ENCODE measurements around the gene RNF34.

Gene RNF34

GRCh38 chr12:121441555-121441954 is 41.6 kb downstream of the RNF34 start:
- peak; percentile 11 for TF ChIP-seq CTCF (IDR thresholded peaks at IDR 0.05; ENCODE audit: control insufficient read depth, insufficient read depth, low read depth, low read length, missing control alignments)
- H3K4me3 ChIP-seq (ENCODE audit: control insufficient read depth, low read depth, low read length): no peak overlapping the region
- DNase-seq (ENCODE audit: low read depth): no peak

GRCh38 chr12:121442028-121442948 is 42.4 kb downstream of the RNF34 start:
- no peak for DNase-seq (ENCODE audit: low read depth)
- no peak overlapping the region for H3K4me3 ChIP-seq (ENCODE audit: control insufficient read depth, low read depth, low read length)
- TF ChIP-seq CTCF (IDR thresholded peaks at IDR 0.05; ENCODE audit: control insufficient read depth, insufficient read depth, low read depth, low read length, missing control alignments): no peak

- peak; percentile 97 for TF ChIP-seq CTCF (IDR thresholded peaks at IDR 0.05; ENCODE audit: control insufficient read depth, insufficient read depth, low read depth, low read length, missing control alignments)
- no peak overlapping the region for H3K4me3 ChIP-seq (ENCODE audit: control insufficient read depth, low read depth, low read length)
- DNase-seq (ENCODE audit: low read depth): no peak
These were observed 43.4 kb downstream of the RNF34 start for GRCh38 chr12:121443193-121443870.

DNA sequence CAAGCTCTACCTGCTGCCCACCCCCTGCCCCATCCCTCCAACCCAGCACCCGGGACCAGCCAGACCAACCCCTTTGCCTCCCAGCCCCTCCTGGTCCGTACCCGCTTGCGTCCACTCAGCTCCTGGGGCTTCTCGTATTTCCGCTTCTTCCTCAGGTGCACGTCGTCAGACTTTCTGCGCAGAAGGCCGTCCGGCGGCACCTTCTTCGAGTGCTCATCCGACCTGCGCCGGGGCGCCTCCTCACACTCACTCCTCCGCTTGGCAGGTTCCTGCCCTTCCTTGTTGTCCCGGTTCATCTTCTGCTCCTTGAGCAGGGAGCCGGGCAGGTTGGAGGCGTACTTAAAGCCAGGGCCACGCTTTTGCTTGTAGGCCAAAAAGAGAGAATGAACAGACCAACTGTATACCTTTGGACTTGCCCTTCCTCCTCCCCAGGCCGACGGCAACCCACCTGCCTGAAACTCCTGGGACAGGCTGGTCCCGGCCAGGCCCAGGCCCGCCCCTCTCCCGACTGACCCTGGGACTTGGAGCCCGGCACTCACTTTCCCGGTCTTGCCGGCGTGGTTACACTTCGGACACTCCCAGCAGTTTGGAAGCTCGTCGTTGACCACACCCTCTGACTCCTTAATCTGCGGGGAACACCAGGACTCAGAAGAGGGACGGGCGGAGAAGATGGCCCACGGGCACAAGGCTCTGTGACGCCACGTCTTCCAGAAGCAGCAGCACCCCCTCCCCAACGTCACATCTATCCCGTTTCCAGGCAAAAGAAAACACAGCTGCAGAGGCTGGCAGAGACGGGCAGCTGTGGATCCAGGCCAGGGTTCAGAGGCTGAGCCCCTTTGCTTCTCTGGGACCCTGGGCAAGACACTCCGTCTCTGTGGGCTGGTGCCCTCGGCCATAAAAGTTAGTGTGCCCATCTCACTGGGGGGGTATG is 44.3 kb downstream of the RNF34 start:
- no peak for TF ChIP-seq CTCF (IDR thresholded peaks at IDR 0.05; ENCODE audit: control insufficient read depth, insufficient read depth, low read depth, low read length, missing control alignments)
- no peak for DNase-seq (ENCODE audit: low read depth)

GRCh38 chr12:121444842-121445202 is 44.9 kb downstream of the RNF34 start:
- no peak overlapping the region for H3K4me3 ChIP-seq (ENCODE audit: control insufficient read depth, low read depth, low read length)
- TF ChIP-seq CTCF (IDR thresholded peaks at IDR 0.05; ENCODE audit: control insufficient read depth, insufficient read depth, low read depth, low read length, missing control alignments): no peak
- DNase-seq (ENCODE audit: low read depth): no peak

More for the DNA sequence above, 44.3 kb downstream of the RNF34 start:
- H3K4me3 ChIP-seq (ENCODE audit: control insufficient read depth, low read depth, low read length): no peak overlapping the region

GRCh38 chr12:121446750-121447149 is 46.8 kb downstream of the RNF34 start:
- no peak for DNase-seq (ENCODE audit: low read depth)
- H3K4me3 ChIP-seq (ENCODE audit: control insufficient read depth, low read depth, low read length): no peak overlapping the region
- TF ChIP-seq CTCF (IDR thresholded peaks at IDR 0.05; ENCODE audit: control insufficient read depth, insufficient read depth, low read depth, low read length, missing control alignments): no peak

Measured in AG09309 (cell line).